ENCODE results near the gene LTK. TPM values are rescaled to one million over a fixed set of nuclear protein-coding genes. Genes with fewer than 3 reads are reported as not detected.

The LTK gene
- total and polyA plus RNA-seq, 12 donors, result 0.12 to 2.3 (median 0.66) TPM

DNA sequence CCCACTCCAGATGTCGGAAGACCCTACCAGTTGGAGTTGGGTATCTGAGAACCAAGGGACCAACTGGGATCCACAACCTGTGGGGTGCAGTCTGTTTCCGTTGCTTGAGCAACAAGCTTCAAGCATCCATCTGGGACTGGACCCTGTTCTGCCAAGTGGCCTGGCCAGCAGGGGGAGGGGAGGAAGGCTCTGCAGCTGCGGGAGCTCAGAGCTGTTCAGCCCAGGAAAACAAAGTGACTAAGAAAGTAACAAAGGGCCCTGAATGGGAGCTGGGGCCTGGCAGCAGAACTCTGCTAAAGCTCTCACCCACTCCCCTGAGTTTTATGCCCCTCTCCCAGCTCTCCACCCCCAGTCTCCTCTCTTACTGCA is 48.1 kb upstream of the LTK start:
- peak overlapping the region in 1 of 5 donors; percentile 21 for H3K27ac ChIP-seq
- intact Hi-C loops (cut with DNase I), result loop anchor here in 1 of 2 donors (10.0 kb wide), 1 partner anchor 83 kb away; no protein-coding TSS in a partner anchor
- H3K4me3 ChIP-seq, result no peak overlapping the region
- TF ChIP-seq POLR2A (IDR thresholded peaks at IDR 0.05), result no peak
- TF ChIP-seq, protein P1, sequence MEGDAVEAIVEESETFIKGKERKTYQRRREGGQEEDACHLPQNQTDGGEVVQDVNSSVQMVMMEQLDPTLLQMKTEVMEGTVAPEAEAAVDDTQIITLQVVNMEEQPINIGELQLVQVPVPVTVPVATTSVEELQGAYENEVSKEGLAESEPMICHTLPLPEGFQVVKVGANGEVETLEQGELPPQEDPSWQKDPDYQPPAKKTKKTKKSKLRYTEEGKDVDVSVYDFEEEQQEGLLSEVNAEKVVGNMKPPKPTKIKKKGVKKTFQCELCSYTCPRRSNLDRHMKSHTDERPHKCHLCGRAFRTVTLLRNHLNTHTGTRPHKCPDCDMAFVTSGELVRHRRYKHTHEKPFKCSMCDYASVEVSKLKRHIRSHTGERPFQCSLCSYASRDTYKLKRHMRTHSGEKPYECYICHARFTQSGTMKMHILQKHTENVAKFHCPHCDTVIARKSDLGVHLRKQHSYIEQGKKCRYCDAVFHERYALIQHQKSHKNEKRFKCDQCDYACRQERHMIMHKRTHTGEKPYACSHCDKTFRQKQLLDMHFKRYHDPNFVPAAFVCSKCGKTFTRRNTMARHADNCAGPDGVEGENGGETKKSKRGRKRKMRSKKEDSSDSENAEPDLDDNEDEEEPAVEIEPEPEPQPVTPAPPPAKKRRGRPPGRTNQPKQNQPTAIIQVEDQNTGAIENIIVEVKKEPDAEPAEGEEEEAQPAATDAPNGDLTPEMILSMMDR (IDR thresholded peaks at IDR 0.05), result peak in 1 of 6 experiments; percentile 17
- DNase-seq, result peak in 4 of 7 donors; percentile 29 to 52 (median 39)
- WGBS, 4 donors, result 51 to 81% (median 67%) methylated on average over 1 to 3 of the region's 3 CpGs
- H3K4me1 ChIP-seq (replicated peaks in 1 of 2), result peaks cover 16 to 31% of the 10 kb centered on the region in 2 donors
- H3K9me3 ChIP-seq (replicated peaks in 1 of 3), result no peaks in the 10 kb centered on the region
- no peaks in the 10 kb centered on the region for H3K36me3 ChIP-seq (replicated peaks in 1 of 2)
- H3K27me3 ChIP-seq, result no peaks in the 10 kb centered on the region

DNA sequence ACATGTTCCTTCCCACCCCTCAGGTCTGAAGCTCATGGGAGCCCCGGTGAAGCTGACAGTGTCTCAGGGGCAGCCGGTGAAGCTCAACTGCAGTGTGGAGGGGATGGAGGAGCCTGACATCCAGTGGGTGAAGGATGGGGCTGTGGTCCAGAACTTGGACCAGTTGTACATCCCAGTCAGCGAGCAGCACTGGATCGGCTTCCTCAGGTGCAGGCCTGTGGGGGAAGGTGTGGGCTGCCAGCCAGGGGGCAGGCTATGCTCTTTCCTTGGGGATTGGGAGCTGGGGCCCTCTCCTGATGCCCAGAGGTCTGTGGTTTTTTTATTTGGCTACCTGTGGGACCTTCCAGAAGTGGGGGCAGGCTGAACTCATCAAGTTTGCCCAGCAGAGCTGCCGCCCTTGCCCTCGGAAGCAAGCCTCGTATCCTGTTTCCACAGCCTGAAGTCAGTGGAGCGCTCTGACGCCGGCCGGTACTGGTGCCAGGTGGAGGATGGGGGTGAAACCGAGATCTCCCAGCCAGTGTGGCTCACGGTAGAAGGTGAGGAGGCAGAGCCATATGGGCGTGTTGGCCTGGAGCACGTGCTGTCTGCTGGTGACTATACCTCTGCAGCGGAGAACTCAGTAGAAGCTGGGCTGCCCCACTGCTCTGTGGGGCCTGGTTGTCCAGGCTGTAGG is 47.6 kb upstream of the LTK start:
- no peak for TF ChIP-seq POLR2A (IDR thresholded peaks at IDR 0.05)
- TF ChIP-seq, protein P1 (IDR thresholded peaks at IDR 0.05), result no peak
- intact Hi-C loops (cut with DNase I), result loop anchor here in 1 of 2 donors (10.0 kb wide), 1 partner anchor 84 kb away; no protein-coding TSS in a partner anchor
- DNase-seq, result no peak
- peaks cover 16 to 31% of the 10 kb centered on the region in 2 donors for H3K4me1 ChIP-seq (replicated peaks in 1 of 2)
- 83 to 95% (median 89%) methylated on average over 8 to 16 of the region's 16 CpGs for WGBS, 4 donors
- H3K27me3 ChIP-seq, result no peaks in the 10 kb centered on the region
- H3K27ac ChIP-seq, result no peak overlapping the region
- no peaks in the 10 kb centered on the region for H3K9me3 ChIP-seq (replicated peaks in 1 of 3)
- no peaks in the 10 kb centered on the region for H3K36me3 ChIP-seq (replicated peaks in 1 of 2)
- no peak overlapping the region for H3K4me3 ChIP-seq

DNA sequence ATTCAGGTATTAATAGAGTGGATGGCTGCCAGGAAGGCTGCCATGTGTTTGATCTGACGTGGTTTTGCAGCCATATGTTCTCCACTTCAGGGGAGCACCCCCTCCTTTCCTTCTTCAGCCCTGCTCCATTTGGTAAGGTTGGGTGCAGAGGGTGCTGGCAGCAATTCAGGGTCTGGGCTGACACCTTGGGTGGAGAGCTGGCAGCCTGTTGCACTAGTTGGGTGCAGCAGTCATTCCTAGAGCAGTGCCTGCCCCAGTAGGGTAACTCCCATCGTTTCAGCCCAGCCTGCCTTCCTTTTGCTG is 46.9 kb upstream of the LTK start:
- intact Hi-C loops (cut with DNase I), result loop anchor here in 1 of 2 donors (10.0 kb wide), 1 partner anchor 84 kb away; no protein-coding TSS in a partner anchor
- Histone ChIP-seq H3K36me3 (replicated peaks in 1 of 2) (no peaks in the 10 kb centered on the region), H3K4me3 (no peak overlapping the region), H3K4me1 (replicated peaks in 1 of 2) (peaks cover 16 to 31% of the 10 kb centered on the region in 2 donors), H3K27me3 (no peaks in the 10 kb centered on the region), H3K9me3 (replicated peaks in 1 of 3) (no peaks in the 10 kb centered on the region), H3K27ac (no peak overlapping the region)
- no peak for DNase-seq
- 72 to 84% (median 80%) methylated on average over 2 of the region's 2 CpGs; no CpG with 5 or more reads in 1 of the 4 donors for WGBS, 4 donors
- no peak for TF ChIP-seq POLR2A (IDR thresholded peaks at IDR 0.05)
- TF ChIP-seq, protein P1 (IDR thresholded peaks at IDR 0.05), result no peak

DNA sequence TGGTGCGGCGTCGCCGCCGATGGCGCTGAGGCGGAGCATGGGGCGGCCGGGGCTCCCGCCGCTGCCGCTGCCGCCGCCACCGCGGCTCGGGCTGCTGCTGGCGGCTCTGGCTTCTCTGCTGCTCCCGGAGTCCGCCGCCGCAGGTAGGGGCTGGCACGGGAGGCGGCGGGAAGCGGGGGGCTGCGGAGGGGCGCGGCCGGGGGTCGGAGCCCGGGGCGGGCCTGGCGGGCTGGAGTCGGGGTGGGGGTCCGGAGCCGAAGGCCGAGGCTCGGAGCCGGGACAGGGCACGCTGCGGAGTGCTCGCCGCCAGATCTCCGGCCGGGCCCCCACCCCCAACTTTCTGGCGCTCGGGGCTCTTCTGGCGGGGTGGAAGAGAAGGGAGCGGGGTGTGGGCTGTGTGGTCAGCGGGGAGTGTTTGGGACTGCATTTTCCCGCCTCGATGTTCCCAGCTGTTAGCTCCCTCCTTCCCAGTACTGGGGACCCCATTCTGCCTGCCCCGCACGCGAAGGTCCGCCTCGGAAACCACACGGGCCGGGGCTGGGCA is 45.7 kb upstream of the LTK start:
- DNase-seq, result no peak
- peak overlapping the region in 3 of 5 donors; percentile 21 to 72 (median 27) for H3K27ac ChIP-seq
- no peaks in the 10 kb centered on the region for H3K27me3 ChIP-seq
- no peak for TF ChIP-seq POLR2A (IDR thresholded peaks at IDR 0.05)
- TF ChIP-seq, protein P1 (IDR thresholded peaks at IDR 0.05), result no peak
- peaks cover 11 to 27% of the 10 kb centered on the region in 2 donors for H3K4me1 ChIP-seq (replicated peaks in 1 of 2)
- H3K36me3 ChIP-seq (replicated peaks in 1 of 2), result no peaks in the 10 kb centered on the region
- H3K4me3 ChIP-seq, result peak overlapping the region in 3 of 4 donors; percentile 25 to 88 (median 59)
- 2 to 6% (median 3%) methylated on average over 7 to 60 of the region's 60 CpGs for WGBS, 4 donors
- intact Hi-C loops (cut with DNase I), result loop anchor here in 1 of 2 donors (5.0 kb wide), 1 partner anchor 253 kb away; no protein-coding TSS in a partner anchor
- no peaks in the 10 kb centered on the region for H3K9me3 ChIP-seq (replicated peaks in 1 of 3)

Measured in adrenal gland (tissue), 12 donors.